ENCODE results near the gene DDX49.
A peak's percentile ranks its signal among the peaks of the same experiment; 100 is the strongest.

The DDX49 gene

DNA sequence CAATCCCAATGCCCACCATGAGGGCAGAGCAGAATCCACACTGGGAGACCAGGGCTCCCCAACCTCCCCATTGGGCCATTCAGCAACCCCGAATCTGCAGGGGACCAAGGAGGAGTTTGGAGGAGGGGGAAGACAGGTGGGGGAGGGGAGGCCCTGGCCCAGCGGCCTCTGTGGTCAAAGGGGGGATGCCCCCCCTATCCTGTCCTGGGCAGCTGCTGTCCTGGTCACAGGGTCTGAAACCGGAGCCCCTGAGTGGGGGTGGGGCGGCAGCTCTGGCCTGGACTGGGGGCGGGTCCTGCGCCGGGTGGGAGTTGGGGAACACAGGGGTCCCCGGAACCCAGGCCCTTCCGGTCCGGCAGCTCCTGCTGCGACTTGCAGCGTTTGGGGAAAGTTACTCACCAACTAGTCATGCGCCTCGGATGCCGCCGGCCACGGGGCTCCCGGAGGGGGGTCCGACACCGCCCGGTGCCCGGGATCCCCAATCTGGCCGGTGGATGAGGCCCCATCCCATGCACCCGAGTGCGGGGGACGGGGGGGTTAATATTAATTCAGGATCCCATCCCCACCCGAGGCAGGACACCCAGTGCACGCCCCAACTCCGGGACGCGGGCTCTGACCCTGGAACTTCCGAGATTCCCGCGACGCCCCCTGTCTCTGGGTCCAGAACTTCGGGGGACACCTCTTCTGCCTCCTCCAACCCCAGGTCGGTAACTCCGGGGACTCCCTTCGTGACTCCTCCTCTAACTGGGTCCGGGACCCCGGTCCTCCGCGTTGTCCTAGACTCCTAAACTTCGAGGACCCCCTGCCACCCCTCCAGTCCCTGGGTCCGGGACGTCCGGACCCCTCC, 20.6 kb downstream of the DDX49 start:
- Histone ChIP-seq H3K4me2 (ENCODE audit: insufficient read depth, low read length, poor library complexity, severe bottlenecking) (peak overlapping the region; percentile 61), H3K4me1 (ENCODE audit: control insufficient read depth in 2 of 2, insufficient read depth in 1 of 2, low read depth in 1 of 2, low read length in 2 of 2) (peaks cover 11 to 12% of the 10 kb centered on the region in 2 donors), H2AK5ac (ENCODE audit: low read depth, low read length) (peak overlapping the region; percentile 97), H3K79me1 (ENCODE audit: low read depth, low read length) (peaks cover 10% of the 10 kb centered on the region), H3K23ac (ENCODE audit: low read depth, low read length, poor library complexity) (no peak overlapping the region), H2BK5ac (ENCODE audit: low read length) (peak overlapping the region; percentile 93), H3K4me3 (ENCODE audit: low read length in 2 of 2) (peak overlapping the region; percentile 94 to 97), H2BK15ac (ENCODE audit: low read length) (peak overlapping the region; percentile 99), H3K27ac (replicated peaks; ENCODE audit: low read length) (peak overlapping the region; percentile 70), H3K18ac (ENCODE audit: low read length) (peak overlapping the region; percentile 100), H3K9me3 (replicated peaks in 1 of 2; ENCODE audit: control insufficient read depth in 2 of 2, insufficient read depth in 1 of 2, low read depth in 1 of 2, low read length in 2 of 2) (no peaks in the 10 kb centered on the region), H2BK120ac (ENCODE audit: low read depth, low read length) (peak overlapping the region; percentile 44), H2BK12ac (ENCODE audit: low read length) (no peak overlapping the region), H4K91ac (ENCODE audit: low read depth, low read length, poor library complexity) (no peak overlapping the region), H3K4ac (ENCODE audit: low read length) (peak overlapping the region; percentile 86), H3K9ac (ENCODE audit: low read depth, low read length, poor library complexity) (peak overlapping the region; percentile 92), H3K36me3 (replicated peaks in 1 of 2; ENCODE audit: control insufficient read depth in 2 of 2, insufficient read depth in 2 of 2, low read length in 2 of 2) (peaks cover 10 to 36% of the 10 kb centered on the region in 2 donors), H3K27me3 (ENCODE audit: control insufficient read depth in 3 of 3, insufficient read depth in 3 of 3, low read depth in 1 of 3, low read length in 3 of 3) (no peaks in the 10 kb centered on the region), H4K8ac (ENCODE audit: low read depth, low read length) (no peak overlapping the region), H3K14ac (ENCODE audit: low read length) (peak overlapping the region; percentile 2), H2AFZ (ENCODE audit: low read length) (peak overlapping the region; percentile 87)
- whole genome bisulfite sequencing, 2 donors (ENCODE audit: extremely low coverage in 2 of 2, insufficient read length in 2 of 2, insufficient replicate concordance in 1 of 2) = no CpG with 5 or more reads among the region's 47 CpGs
- peak; percentile 80 for DNase-seq (ENCODE audit: low spot score)

DNA sequence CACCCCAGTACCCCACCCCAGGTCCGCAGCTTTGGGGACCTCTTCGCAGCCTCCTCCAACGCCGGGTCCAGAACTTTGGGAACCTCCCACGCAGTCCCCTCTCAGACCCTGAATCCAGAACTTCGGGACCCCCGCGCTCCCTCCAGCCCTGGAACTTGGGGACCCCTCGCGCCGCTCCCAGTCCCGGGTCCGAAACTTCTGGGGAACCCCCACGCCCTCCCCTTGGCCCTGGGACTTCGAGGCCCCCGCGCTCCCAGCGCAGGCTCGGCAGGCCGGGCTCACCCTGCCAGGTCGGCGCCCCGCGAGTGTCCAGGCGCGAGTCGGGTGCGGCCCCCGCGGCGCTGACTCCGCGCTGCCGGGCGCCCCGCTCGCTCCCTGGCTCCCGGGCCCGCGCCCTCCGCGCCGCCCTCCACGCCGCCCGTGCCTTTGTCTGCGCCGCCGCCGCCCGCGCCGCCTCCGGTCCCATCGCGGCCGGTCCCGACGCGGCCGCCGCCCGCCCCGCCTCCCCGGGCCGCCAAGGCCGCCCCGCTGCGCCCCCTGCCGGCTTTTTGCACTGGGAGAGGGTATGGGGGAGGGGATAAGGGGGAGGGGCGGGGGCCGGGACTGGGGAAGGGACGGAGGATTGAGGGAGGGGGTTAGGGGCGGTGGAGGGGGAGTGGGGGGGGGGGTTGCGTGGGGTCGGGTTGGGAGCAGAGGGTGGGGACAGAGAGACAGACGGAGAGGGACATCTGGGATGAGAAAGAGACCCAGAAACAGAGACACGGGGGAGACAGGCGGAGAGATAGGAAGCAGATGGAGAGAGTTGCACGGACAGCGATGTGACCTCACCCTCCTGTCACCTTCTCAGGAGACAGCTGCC, 21.5 kb downstream of the DDX49 start, which contains the start of gene HOMER3:
Gene HOMER3 (minus strand): TSS at position 449 of the 859 bp plus-strand sequence. CDS start 2,235 bp downstream, outside the sequence.
- peak within 1 kb of the TSS; percentile 86 for H3K4ac ChIP-seq (ENCODE audit: low read length)
- peak within 1 kb of the TSS; percentile 51 for H3K4me2 ChIP-seq (ENCODE audit: insufficient read depth, low read length, poor library complexity, severe bottlenecking)
- H4K8ac ChIP-seq (ENCODE audit: low read depth, low read length) = no peak within 1 kb of the TSS
- H3K36me3 ChIP-seq (replicated peaks in 1 of 2; ENCODE audit: control insufficient read depth in 2 of 2, insufficient read depth in 2 of 2, low read length in 2 of 2) = peaks cover 12 to 28% of the 10 kb centered on the region in 2 donors
- H2BK15ac ChIP-seq (ENCODE audit: low read length) = peak within 1 kb of the TSS; percentile 99
- WGBS, 2 donors (ENCODE audit: extremely low coverage in 2 of 2, insufficient read length in 2 of 2, insufficient replicate concordance in 1 of 2) = no CpG with 5 or more reads among the region's 81 CpGs
- peak within 1 kb of the TSS; percentile 89 for H3K23ac ChIP-seq (ENCODE audit: low read depth, low read length, poor library complexity)
- H2AK5ac ChIP-seq (ENCODE audit: low read depth, low read length) = peak within 1 kb of the TSS; percentile 97
- no peaks in the 10 kb centered on the region for H3K27me3 ChIP-seq (ENCODE audit: control insufficient read depth in 3 of 3, insufficient read depth in 3 of 3, low read depth in 1 of 3, low read length in 3 of 3)
- no peak within 1 kb of the TSS for H2BK12ac ChIP-seq (ENCODE audit: low read length)
- peaks cover 11 to 12% of the 10 kb centered on the region in 2 donors for H3K4me1 ChIP-seq (ENCODE audit: control insufficient read depth in 2 of 2, insufficient read depth in 1 of 2, low read depth in 1 of 2, low read length in 2 of 2)
- peak within 1 kb of the TSS; percentile 98 for H3K14ac ChIP-seq (ENCODE audit: low read length)
- H3K79me1 ChIP-seq (ENCODE audit: low read depth, low read length) = peaks cover 10% of the 10 kb centered on the region
- H2AFZ ChIP-seq (ENCODE audit: low read length) = peak within 1 kb of the TSS; percentile 87
- peak; percentile 81 for DNase-seq (ENCODE audit: low spot score)
- no peak within 1 kb of the TSS for H4K91ac ChIP-seq (ENCODE audit: low read depth, low read length, poor library complexity)
- peak within 1 kb of the TSS; percentile 70 for H3K27ac ChIP-seq (replicated peaks; ENCODE audit: low read length)
- peak within 1 kb of the TSS; percentile 93 for H2BK5ac ChIP-seq (ENCODE audit: low read length)
- no peaks in the 10 kb centered on the region for H3K9me3 ChIP-seq (replicated peaks in 1 of 2; ENCODE audit: control insufficient read depth in 2 of 2, insufficient read depth in 1 of 2, low read depth in 1 of 2, low read length in 2 of 2)
- peak within 1 kb of the TSS; percentile 44 for H2BK120ac ChIP-seq (ENCODE audit: low read depth, low read length)
- H3K9ac ChIP-seq (ENCODE audit: low read depth, low read length, poor library complexity) = peak within 1 kb of the TSS; percentile 92
- peak within 1 kb of the TSS; percentile 94 to 97 for H3K4me3 ChIP-seq (ENCODE audit: low read length in 2 of 2)
- peak within 1 kb of the TSS; percentile 100 for H3K18ac ChIP-seq (ENCODE audit: low read length)

DNA sequence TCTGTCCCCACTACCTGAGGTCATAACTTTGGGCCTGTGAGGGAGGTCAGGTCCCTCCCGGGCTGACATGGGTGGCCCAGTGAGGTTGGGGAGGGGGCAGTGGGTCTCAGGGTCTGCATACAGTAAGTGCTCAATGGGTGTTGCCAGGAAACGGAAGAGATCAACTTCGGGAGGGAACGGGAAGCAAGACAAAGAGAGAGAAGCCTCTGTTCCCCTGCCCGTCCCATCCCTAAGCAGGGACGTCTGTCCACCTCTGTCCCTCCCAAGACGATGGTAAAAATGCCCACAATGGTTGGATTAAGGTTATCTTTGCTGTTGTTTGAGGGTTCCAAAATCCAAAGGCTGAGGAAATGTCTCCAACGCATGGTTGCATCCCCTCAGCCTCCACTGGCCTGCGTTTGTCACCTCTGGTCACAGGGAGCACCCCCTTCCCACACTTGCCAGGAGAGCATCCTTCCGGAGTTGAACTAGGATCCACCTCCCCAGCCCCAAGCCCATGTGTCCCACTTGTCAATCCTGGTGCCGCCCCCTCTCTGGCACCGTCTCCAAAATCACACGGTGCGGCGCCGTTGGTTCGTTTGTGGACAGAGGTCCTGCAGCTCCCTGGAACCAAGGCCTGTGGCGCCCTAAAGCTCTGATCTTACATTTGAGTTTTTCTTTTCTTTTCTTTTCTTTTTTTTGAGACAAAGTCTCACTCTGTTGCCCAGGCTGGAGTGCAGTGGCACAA, 22.3 kb downstream of the DDX49 start:
- no peak for DNase-seq (ENCODE audit: low spot score)
- no CpG with 5 or more reads among the region's 18 CpGs for WGBS, 2 donors (ENCODE audit: extremely low coverage in 2 of 2, insufficient read length in 2 of 2, insufficient replicate concordance in 1 of 2)
- no peak overlapping the region for H3K14ac ChIP-seq (ENCODE audit: low read length)
- H2BK15ac ChIP-seq (ENCODE audit: low read length) = no peak overlapping the region
- no peak overlapping the region for H2BK120ac ChIP-seq (ENCODE audit: low read depth, low read length)
- peaks cover 12 to 35% of the 10 kb centered on the region in 2 donors for H3K36me3 ChIP-seq (replicated peaks in 1 of 2; ENCODE audit: control insufficient read depth in 2 of 2, insufficient read depth in 2 of 2, low read length in 2 of 2)
- H3K27ac ChIP-seq (replicated peaks; ENCODE audit: low read length) = peak overlapping the region; percentile 19
- H3K27me3 ChIP-seq (ENCODE audit: control insufficient read depth in 3 of 3, insufficient read depth in 3 of 3, low read depth in 1 of 3, low read length in 3 of 3) = no peaks in the 10 kb centered on the region
- H2BK12ac ChIP-seq (ENCODE audit: low read length) = no peak overlapping the region
- no peak overlapping the region for H2BK5ac ChIP-seq (ENCODE audit: low read length)
- no peak overlapping the region for H3K4ac ChIP-seq (ENCODE audit: low read length)
- H3K9ac ChIP-seq (ENCODE audit: low read depth, low read length, poor library complexity) = peak overlapping the region; percentile 53
- peaks cover 10% of the 10 kb centered on the region for H3K79me1 ChIP-seq (ENCODE audit: low read depth, low read length)
- no peak overlapping the region for H4K91ac ChIP-seq (ENCODE audit: low read depth, low read length, poor library complexity)
- peak overlapping the region; percentile 16 for H2AFZ ChIP-seq (ENCODE audit: low read length)
- no peaks in the 10 kb centered on the region for H3K9me3 ChIP-seq (replicated peaks in 1 of 2; ENCODE audit: control insufficient read depth in 2 of 2, insufficient read depth in 1 of 2, low read depth in 1 of 2, low read length in 2 of 2)
- no peak overlapping the region for H2AK5ac ChIP-seq (ENCODE audit: low read depth, low read length)
- H3K4me3 ChIP-seq (ENCODE audit: low read length in 2 of 2) = peak overlapping the region; percentile 13 to 70
- peak overlapping the region; percentile 12 for H3K18ac ChIP-seq (ENCODE audit: low read length)
- H3K4me2 ChIP-seq (ENCODE audit: insufficient read depth, low read length, poor library complexity, severe bottlenecking) = peak overlapping the region; percentile 43
- no peak overlapping the region for H4K8ac ChIP-seq (ENCODE audit: low read depth, low read length)
- peaks cover 11 to 12% of the 10 kb centered on the region in 2 donors for H3K4me1 ChIP-seq (ENCODE audit: control insufficient read depth in 2 of 2, insufficient read depth in 1 of 2, low read depth in 1 of 2, low read length in 2 of 2)
- H3K23ac ChIP-seq (ENCODE audit: low read depth, low read length, poor library complexity) = peak overlapping the region; percentile 89

Measured in neuronal stem cell (in vitro differentiated cells).